Fibroblast of villous mesenchyme (primary cell): ENCODE data around the gene MKNK2. TPM values are rescaled to one million over a fixed set of nuclear protein-coding genes. Genes with fewer than 3 reads are reported as not detected.
A peak's percentile ranks its signal among the peaks of the same experiment; 100 is the strongest.
"Not testable (repeated sequence)": the region's sequence is repeated elsewhere in the genome, so short reads cannot be mapped to it uniquely, and the experiment has no call there.

Experiments
- DNase-seq: peaks from one replicate; pipeline ENCODE4 v3.0.0-alpha.2; 2010; ENCODE audit warnings: low read depth
- H3K4me3 ChIP-seq: 2 replicates; pipeline ENCODE4 v1.5.1; 2011; ENCODE audit warnings: low read depth, mild to moderate bottlenecking, low read length
- CTCF ChIP-seq: IDR thresholded peaks from 2 replicates; pipeline ENCODE4 v1.5.1; 2012; ENCODE audit warnings: low read depth, mild to moderate bottlenecking, low read length; ENCODE audit not compliant: insufficient read depth
- total RNA-seq: library from RNA; depleted of rRNA; stranded (reverse); fragments of >200 nt; gene quantifications from 2 replicates; pipeline ENCODE4 v1.2.3, GENCODE V29; 2012

Gene MKNK2
- total RNA-seq, 1 donor: 59.2 TPM

GRCh38 chr19:2038284-2039088 lies 12.6 kb downstream of the MKNK2 start:
- TF ChIP-seq CTCF: no peak
- no peak overlapping the region for H3K4me3 ChIP-seq
- no peak for DNase-seq

- TF ChIP-seq CTCF: no peak
- no peak overlapping the region for H3K4me3 ChIP-seq
- no peak for DNase-seq
These were observed 13.3 kb downstream of the MKNK2 start for GRCh38 chr19:2037651-2038255.

- H3K4me3 ChIP-seq: no peak overlapping the region
- no peak for TF ChIP-seq CTCF
- DNase-seq: no peak
These were observed 14.6 kb downstream of the MKNK2 start for GRCh38 chr19:2036424-2036823.

GRCh38 chr19:2035590-2035991 lies 15.5 kb downstream of the MKNK2 start:
- TF ChIP-seq CTCF: no peak
- DNase-seq: no peak
- no peak overlapping the region for H3K4me3 ChIP-seq

GRCh38 chr19:2034729-2035589 lies 16.1 kb downstream of the MKNK2 start:
- TF ChIP-seq CTCF: no peak
- peak; percentile 30 for DNase-seq
- H3K4me3 ChIP-seq: no peak overlapping the region

GRCh38 chr19:2034253-2034652 lies 16.8 kb downstream of the MKNK2 start:
- DNase-seq, H3K4me3 ChIP-seq: not testable (repeated sequence)

GRCh38 chr19:2033825-2034159 lies 17.3 kb downstream of the MKNK2 start:
- DNase-seq: no peak
- no peak for TF ChIP-seq CTCF

More at GRCh38 chr19:2033825-2034159, 17.3 kb downstream of the MKNK2 start:
- no peak overlapping the region for H3K4me3 ChIP-seq
